GM18508 (cell line): ENCODE results near the gene MAP7D2.

Experiments
- ATAC-seq: cut with Tn5 transposase; IDR thresholded peaks from one replicate; pipeline ENCODE4 v1.9.1; 2021; ENCODE audit warnings: moderate number of reproducible peaks; ENCODE audit not compliant: insufficient read depth, unreplicated experiment

The MAP7D2 gene

GRCh38 chrX:20118065-20118824, 1.5 kb upstream of the MAP7D2 start:
- ATAC-seq, result no peak

DNA sequence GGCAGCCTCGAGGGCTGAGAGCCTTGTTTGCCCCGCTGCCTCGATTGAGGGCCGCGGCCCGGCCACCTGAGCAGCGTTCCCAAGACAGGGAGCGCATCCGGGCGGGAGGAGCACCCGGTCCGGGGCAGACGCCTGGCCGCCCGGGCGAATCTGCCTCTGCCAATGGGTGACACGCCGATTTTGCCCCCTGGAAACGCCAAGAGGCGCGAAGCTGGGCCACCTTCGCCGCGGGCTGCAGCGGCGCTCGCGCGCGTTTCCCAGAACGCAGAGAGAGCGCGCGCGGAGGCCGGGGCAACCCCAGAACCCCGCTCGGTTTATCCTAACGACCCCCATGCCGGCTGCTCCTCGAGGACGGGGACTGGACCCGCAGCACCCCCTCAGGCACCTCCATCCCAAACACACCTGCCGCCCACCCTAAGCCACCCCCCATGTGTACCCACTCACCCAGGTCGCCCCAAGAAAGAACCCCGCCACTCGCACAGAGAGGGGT, 575 bp downstream of the MAP7D2 start:
- ATAC-seq, result no peak

DNA sequence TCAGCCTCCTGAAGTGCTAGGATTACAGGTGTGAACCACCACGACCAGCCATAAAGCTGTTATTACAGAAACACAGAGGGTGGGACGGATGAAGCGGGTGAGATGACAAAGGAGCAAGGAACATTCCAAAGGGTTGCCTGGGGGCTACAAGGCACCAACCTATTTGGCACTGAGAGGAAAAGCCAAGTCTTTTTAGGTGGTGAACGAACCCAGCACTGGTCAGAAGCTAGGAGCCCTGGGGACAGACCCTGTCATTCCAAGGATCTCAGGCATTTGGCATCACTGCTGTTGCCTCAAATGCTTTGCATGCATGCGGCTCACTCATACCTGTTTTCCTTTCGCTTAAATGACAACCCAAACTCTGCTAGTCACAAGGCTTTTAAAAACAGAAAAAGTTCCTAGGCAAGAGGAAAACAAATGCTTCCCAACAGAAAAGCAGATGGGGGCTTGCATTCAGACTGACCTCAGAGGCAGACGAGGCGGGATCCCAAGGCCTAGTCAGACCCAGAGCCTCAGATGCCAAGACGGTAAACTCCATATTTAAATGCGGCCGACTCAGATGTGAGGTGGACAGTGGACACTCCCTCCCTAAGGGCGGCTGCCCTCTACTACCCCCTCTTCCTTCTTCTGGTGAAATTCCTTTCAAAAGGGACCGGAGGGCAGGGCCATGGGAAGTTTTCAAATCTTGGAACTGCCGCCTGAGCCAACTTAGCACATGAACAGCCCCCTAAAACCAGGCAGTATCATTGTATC, 4.5 kb downstream of the MAP7D2 start:
- ATAC-seq, result no peak

- no peak for ATAC-seq
These were observed 5.4 kb downstream of the MAP7D2 start for GRCh38 chrX:20111271-20111670.

DNA sequence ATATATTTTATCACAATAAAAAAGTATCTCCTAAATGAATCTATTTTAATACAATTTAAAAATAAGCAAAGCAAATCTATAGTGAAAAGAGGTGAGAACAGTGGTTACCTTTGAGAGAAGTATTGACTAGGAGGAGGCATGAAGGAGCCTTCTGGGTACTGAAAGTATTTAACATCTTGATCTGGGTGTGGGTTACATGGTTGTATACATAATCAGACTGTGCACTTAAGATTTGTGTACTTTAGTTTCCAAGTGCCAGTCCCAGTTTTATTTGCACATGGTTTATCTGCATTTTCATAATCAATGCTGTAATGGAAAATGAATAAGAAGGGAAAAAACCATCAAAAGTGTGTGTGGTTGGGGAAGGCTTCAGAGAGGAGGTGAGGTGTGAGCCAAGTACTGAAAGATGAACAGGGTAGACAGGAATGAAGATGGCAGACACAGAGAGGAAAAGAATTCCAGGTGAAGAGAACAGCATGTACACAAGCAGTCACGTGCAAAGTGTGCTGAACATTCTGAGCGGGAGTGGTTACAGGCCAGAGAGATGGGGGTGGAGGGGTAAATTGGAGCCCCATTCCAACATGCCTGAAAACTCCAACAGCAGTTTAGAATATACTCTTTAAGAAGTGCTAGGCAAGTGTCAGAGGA, 14.6 kb downstream of the MAP7D2 start:
- no peak for ATAC-seq

DNA sequence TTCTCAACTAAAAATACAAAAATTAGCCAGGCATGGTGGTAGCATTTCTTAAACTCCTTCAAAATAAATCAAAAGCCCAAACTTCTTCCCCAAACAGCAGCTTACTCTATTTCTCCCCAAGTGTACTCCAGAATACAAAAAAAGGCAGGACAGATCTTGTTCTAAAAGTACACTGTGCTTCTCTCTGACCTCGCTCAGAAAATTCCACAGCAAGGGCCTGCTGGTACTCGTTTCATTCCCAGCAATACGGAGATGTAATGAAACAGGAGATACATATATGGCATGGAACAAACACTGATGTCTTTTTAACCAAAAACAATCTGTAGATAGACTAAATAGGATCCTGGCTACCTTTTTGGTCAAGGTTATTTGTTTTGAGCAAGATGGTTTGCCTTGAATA, 25.2 kb downstream of the MAP7D2 start:
- ATAC-seq, result no peak

- ATAC-seq, result no peak
These were observed 26.9 kb downstream of the MAP7D2 start for GRCh38 chrX:20089845-20090244.

DNA sequence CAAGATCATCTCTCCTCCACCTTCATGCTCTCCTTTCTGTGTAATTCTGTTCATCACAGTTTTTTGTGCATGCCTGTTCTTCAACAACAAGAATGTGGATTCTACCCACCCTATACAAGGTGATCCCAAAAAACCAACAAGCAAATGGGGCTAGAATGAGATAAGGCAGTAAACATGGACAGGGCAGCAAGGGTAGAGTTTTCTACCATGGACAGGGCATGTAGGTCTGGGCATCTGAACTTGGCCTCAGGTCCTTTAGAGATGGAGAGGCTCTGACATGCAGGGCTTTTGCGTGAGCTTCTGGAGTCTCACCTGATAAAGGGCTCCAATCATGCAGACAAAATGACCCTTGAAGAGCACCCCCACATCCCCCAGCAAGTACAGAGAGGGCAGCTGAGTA, 36.4 kb downstream of the MAP7D2 start:
- no peak for ATAC-seq

GRCh38 chrX:20071511-20072079, 45.1 kb downstream of the MAP7D2 start:
- ATAC-seq, result no peak

DNA sequence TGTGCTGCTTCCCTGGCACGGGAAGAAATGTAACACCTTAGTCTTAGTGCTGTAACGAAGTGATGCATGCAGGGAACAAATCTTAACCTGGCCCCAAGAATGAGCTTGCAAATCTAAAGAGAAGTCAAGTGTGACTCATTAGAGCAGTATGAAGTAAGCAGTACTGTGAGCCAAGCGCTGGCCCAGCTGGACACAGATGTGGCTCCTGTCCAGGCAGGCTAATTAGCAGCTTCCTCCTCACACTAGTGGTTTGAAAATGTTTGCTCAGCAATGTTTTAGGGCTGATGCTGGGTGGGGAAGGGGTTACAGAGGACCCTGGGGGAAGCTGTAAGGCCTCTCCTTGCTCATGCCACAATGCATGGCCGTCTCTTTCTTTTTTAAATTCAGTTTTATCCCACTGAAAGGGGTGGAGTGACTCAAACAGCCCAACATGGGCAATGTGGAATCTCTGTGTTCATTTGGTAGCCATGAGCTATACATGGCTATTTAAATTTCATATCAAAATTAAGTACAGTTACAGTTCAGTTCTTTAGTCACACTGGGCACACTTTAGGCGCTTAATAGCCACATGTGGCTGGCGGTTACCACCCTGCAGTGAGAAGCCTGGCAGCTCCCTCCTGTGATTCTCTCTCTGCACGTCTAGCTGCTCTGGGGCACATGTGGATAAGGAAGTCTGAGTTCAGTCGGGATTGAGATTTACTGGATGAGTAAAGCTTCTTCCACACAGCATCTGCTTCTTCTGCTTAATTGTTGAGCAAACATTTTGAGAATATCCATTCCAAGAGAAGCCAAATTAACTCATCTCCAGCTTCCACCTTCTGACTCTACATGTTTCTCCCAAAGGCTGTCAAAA, 48.8 kb downstream of the MAP7D2 start:
- no peak for ATAC-seq

DNA sequence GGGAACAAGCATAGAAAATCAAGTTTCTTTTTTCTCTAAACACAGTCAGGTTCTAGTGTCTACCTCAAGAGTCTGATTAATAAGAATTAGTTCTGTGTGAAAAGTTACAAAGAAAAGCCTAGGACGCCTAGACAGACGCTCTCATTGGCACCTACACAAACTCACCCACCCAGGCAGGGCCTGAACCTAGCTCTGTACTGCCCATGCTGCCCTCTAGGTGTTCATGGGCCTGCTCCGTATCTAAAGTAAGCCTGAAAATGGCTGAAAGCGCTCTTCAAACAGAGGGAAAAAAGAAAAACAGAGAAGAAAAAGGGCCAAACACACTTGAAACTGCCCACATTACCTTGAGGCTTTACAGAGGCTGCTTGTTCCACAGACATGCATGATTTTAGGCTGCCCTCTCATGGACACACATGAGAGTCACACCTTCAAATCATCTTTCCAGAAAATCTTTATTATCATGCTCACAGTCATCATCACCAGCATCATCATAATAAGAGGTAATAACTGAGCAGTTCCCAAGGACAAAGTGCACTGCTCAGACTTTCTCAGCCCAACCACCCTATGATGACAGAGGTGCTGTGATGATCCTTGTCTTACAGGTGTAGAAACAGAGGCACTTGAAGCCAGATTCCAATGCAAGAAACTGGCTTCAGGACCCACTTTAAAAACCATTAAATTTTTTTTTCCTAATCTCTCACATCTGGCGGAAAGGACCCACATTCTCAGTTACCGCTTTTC, 49.6 kb downstream of the MAP7D2 start:
- ATAC-seq, result peak; percentile 61

DNA sequence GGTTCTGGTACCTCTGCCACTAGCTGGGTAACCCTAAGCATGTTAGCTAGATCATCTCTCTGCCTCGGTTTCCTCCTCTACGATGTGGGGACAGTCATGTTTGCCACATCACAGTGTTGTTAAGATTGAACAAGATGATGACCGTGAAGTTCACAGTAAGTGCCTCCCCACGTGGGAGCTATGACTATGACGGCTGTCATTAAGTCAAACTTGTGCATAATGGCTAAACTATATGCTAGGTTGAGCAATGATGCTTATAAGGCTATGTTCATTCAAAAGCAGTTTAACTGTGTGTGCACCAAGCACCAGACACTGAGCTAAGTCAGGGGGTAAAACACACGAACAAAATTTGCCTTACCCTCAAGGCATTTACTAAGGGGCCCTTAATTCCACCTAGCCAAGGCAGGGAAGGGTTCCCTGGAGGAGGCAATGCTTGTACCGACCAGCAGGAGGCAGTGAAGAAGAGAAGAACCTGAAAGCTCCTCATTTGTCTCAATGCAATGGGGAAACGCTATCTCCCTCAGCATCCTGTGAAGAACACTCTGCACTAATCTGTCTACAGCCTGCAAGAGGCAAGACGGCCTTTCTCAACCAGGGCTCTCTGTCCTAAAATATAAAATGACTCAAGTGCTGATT, 52.9 kb downstream of the MAP7D2 start:
- ATAC-seq, result no peak

- no peak for ATAC-seq
These were observed 53.6 kb downstream of the MAP7D2 start for GRCh38 chrX:20063153-20063552.

- no peak for ATAC-seq
These were observed 54.9 kb downstream of the MAP7D2 start for GRCh38 chrX:20061855-20062254.

DNA sequence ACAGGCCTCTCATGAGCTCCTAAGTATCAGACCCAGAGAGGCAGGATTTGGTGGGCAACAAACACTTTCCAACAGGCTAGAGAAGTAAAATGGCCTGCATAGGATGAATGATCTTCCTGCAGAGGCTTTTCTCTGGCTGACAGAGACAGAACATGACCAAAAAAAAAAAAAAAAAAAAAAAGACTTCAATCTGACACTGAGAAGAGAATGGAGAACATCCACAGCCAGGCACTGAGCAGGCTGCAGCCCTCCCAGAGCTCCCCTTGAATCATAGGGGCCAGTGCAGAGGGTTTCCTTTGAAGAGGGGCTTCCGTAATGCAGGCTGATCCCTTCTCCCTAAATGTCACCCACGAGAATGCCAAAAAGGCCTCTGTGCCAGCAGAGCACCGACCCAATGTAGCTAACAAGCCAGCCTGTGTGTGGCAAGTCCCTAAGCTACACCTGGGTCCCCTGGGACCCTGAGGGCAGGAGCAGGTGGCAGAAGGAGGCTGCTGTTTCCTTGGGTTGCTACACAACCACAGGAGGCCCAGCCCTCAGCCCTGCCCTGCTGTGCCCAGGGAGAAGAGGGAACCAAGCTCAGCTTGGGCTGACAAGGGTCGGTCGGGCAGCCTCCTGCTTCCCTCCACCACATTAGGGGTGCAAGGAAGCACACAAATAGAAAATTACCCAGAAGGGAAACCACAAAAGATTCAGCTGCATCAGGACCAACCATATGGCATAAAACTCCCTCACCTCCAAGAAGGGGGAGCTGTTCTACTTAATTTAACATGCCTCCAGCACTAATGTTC, 55.6 kb downstream of the MAP7D2 start:
- no peak for ATAC-seq

- ATAC-seq, result no peak
These were observed 57.1 kb downstream of the MAP7D2 start for GRCh38 chrX:20059467-20060128.

- no peak for ATAC-seq
These were observed 59.2 kb downstream of the MAP7D2 start for GRCh38 chrX:20057479-20057878.

DNA sequence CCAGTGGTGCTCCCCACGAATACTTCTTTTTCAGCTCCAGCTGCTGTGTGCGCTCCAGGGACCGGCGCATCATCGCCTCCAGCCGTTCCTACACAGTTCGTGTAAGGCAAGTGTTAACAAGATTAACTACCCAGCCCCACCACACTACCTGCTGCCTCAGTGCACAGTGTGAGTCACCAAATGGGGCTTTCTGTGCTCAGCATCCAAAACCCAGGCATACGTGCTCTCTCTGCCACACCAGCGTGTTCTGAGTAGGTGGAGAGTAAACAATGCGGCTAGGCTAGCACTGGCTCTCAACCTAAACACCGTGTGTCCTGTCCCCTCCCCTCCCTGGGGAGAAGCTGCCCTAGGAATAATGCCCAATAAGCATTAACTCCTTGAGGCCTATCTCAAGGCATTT, 60.0 kb downstream of the MAP7D2 start:
- ATAC-seq, result peak; percentile 41
